Prostate gland (tissue), 2 donors: ENCODE data around the gene ENAH.

Experiments
- POLR2AphosphoS5 ChIP-seq: sonication (generic); formaldehyde crosslinking; IDR thresholded peaks from one replicate; pipeline ENCODE4 v1.6.1; 2017; ENCODE audit warnings: antibody characterized with exemption
- TF ChIP-seq, protein P1 (sequence below), 4 experiments: fragments of 200-600 bp in 2 of 4; fragments of 450-650 bp in 2 of 4; sonication (generic) in 2 of 4; IDR thresholded peaks; 1 replicate in 3 of 4; 2 replicates in 1 of 4; pipeline ENCODE4 v1.5.1; 2016 to 2019; ENCODE audit warnings: antibody characterized with exemption in 4 of 4, mild to moderate bottlenecking in 2 of 4, moderate library complexity in 2 of 4

DNA sequence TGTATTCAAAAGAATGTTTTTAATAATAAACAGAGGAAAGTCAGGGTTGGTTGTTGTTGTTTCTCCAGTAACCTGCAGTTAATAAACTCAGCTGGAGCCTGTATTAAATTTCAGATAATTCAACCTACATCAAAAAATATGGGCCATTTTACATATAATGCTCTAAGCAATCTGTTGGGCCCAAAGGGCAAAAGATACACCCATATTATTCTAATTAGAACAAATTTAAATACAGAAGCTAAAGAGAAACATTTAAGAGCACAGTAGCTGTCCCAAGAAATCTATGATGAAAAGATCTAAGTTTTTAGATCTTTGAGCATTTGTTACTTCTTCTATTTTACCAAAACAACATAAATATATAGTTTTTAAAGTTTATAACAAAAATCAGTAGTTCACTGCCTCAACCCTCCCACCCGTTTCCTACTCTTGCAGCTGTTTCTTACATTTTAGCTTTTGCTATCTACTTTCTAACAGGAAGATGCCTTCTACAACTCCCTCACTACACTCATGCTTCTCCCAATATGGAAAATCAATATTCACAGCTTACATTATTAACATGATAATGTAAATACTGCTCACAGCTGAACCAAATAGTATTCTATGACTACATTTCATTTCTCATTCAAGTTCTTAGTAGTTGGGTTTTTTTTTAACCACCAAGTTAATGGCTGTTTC lies 130.2 kb downstream of the ENAH start:
- TF ChIP-seq, protein P1, sequence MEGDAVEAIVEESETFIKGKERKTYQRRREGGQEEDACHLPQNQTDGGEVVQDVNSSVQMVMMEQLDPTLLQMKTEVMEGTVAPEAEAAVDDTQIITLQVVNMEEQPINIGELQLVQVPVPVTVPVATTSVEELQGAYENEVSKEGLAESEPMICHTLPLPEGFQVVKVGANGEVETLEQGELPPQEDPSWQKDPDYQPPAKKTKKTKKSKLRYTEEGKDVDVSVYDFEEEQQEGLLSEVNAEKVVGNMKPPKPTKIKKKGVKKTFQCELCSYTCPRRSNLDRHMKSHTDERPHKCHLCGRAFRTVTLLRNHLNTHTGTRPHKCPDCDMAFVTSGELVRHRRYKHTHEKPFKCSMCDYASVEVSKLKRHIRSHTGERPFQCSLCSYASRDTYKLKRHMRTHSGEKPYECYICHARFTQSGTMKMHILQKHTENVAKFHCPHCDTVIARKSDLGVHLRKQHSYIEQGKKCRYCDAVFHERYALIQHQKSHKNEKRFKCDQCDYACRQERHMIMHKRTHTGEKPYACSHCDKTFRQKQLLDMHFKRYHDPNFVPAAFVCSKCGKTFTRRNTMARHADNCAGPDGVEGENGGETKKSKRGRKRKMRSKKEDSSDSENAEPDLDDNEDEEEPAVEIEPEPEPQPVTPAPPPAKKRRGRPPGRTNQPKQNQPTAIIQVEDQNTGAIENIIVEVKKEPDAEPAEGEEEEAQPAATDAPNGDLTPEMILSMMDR (IDR thresholded peaks at IDR 0.05), result no peak
- TF ChIP-seq POLR2AphosphoS5, result no peak
